Stimulated activated CD4-positive, alpha-beta T cell treated with anti-CD3 and anti-CD28 coated beads, Interleukin-4, amount 100 ng/mL, for 24 hours (primary cell): ENCODE measurements around the gene TRIM5.
A peak's percentile ranks its signal among the peaks of the same experiment; 100 is the strongest.
"Not testable (repeated sequence)": the region's sequence is repeated elsewhere in the genome, so short reads cannot be mapped to it uniquely, and the experiment has no call there.

Experiments
- DNase-seq: peaks from one replicate; pipeline ENCODE4 v3.0.0-alpha.2; 2020

Gene TRIM5

DNA sequence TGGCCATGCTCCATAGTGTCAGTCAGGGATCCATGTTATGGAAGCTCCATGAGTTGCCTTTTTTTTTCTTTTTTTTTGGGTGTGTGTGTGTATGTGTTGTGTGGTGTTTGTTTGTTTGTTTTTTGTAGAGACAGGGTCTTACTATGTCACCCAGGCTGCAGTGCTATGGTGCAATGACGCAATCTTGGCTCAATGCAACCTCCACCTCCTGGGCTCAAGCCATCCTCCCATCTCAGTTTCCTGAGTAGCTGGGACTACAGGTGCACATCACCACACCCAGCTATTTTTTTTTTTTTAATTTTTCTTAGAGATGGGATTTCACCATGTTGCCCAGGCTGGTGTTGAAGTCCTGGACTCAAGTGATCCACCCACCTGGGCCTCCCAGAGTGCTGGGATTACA is 3.6 kb upstream of the TRIM5 start:
- DNase-seq, result no peak

DNA sequence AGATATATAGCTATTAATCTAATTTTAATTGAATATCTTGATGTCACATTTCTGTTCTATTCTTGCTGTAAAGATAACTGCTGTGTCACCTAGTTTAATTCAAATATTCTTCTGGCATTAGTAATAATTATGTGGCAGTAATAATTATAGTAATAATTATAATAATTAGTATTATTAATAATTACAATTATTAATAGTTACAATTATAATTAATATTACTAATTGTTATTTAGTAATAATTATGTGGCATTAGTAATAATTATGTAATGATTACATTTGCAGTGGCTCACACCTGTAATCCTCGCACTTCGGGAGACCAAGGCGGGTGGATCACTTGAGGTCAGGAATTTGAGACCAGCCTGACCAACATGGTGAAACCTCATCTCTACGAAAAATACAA is 1.6 kb upstream of the TRIM5 start:
- DNase-seq, result no peak

DNA sequence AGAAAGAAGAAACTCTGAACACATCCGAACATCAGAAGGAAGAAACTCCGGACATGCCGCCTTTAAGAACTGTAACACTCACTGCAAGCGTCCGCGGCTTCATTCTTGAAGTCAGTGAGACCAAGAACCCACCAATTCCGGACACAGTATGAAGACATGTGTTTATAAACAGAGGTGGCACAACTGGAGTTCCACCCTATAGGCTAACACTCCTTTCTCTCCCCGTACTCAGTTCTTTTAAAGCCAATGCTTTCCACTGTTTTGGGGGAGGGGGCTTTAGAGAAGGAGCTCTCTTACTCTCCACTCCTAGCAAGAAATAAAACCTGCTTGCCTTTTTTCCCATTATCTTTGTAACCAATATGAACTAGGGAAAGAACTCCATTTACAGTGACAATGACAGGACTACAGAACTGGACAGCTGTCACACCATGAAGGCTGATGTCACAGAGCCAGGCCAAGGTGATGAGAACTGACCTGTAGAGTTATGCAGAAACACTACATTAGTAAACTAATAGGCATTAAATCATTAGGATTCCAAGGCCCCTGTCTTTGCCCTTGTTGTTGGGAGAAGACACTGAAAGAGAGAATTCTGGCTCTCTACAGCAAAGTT is 733 bp downstream of the TRIM5 start:
- no peak for DNase-seq

DNA sequence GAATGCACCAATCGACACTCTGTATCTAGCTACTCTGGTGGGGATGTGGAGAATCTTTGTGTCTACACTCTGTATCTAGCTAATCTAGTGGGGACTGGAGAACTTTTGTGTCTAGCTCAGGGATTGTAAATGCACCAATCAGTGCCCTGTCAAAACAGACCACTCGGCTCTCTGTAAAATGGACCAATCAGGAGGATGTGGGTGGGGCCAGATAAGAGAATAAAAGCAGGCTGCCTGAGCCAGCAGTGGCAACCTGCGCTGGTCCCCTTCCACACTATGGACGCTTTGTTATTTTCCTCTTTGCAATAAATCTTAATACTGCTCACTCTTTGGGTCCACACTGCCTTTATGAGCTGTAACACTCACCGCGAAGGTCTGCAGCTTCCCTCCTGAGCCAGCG is 1.3 kb downstream of the TRIM5 start:
- DNase-seq, result peak; percentile 41

DNA sequence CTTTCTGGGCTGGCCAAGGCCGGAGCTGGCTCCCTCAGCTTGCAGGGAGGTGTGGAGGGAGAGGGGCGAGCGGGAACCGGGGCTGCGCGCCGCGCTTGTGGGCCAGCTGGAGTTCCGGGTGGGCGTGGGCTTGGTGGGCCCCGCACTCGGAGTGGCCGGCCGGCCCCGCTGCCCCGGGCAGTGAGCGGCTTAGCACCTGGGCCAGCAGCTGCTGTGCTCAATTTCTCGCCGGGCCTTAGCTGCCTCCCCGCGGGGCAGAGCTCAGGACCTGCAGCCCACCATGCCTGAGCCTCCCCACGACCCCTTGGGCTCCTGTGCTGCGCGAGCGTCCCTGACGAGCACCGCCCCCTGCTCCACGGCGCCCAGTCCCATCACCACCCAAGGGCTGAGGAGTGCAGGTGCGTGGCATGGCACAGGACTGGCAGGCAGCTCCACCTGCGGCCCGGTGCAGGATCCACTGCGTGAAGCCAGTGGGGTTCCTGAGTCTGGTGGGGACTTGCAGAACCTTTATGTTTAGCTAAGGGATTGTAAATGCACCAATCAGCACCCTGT is 1.9 kb downstream of the TRIM5 start:
- not testable (repeated sequence) for DNase-seq

DNA sequence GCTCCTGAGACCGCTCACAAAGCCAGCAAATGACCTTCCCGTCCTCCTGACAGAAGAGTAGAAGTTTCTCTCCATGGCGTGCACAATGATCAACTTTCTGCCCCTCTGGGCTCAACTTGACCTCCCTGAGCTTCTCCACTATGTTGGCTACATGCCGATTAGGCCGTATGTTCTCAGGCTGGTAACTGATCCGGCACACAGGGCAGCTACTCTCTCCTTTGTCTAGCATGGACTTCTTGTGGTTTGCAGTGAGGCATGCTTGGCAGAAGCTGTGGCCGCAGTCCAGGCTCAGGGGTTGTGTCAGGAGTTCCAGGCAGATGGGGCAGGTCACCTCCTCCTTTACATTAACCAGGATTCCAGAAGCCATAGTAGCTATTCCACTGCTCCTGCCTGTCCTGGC is 5.1 kb downstream of the TRIM5 start:
- DNase-seq, result no peak

DNA sequence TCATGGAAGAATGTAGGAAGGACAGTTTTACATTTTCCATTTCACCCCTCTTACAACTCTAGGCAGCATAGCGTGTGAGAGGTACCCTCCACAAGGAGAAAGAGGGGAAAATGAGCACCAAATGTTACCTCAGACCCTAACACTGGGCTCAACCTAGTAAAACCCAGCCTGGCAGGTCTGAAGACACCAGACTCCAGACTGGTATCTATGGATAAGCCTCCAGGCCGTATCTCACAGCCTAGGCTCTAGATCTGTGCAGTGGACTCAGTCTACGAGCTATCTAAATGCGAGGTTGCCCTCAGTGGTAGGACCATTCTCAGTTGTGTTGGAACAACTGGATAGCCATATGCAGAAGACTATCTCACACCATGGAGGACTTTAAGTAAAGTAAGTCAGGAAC is 10.5 kb downstream of the TRIM5 start:
- no peak for DNase-seq

DNA sequence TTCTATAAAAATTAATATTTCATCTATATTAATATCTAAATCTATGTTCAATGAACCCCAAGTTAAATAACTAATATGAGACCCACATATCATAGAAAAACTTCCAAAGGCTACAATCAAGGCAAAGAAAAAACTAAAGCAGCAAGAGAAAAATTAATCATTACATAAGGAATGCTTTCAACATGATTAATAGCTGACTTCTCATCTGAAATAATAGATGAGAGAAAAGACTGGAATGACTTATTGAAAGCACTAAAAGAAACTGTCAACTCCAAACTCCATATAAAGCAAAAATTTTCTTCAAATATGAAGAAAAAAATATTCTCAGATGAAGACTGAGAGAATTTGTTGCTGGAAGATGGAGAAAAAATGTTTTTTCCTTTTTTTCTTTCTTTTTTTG is 13.0 kb downstream of the TRIM5 start:
- DNase-seq, result no peak

DNA sequence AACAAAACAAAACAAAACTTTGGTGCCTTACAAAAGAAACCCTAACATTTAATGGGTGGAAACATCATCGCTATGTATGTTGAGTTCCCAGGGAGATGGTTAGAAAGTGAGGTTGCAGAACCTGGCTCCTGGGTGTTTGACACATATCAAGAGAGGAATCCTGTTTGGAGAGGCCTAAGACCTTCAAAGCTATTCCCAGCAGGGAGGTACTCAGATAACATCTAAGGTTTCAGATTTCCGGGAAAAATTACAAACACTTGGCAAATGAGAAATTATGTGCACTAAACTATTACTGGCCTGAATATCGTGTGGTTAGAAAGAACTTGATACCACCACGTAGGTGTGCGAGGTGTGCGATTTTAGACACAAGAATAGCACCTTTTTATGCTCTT is 18.5 kb downstream of the TRIM5 start:
- DNase-seq, result no peak

DNA sequence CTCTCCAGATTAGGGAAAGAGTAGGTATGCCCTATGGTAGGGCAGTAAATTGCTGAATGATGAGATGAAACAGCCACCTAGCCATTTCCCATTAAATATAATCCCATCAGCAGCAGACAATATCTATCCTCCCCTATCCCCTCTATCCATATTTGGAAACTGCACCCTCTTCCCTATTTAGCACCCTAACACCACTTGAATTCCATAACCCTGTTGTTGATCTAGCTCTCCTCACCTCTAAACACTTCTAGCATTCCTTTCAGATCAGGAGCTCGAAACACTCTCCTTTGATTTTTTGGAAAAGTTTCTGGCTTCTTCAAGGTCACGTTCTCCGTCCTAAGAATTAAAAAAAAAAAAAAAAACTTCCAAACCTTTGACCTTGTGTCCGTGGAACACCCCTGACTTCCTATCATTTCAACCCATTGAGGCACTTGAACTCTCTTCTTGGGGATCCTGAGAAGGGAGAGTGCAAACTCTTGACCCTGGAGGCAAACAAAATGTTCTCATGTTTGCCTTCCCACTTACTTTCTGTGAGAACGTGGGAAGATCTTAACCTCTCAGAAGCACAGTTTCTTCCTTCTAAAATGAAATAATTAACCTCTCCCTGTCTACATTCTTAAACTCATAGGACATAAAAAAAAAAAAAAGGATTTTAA is 19.0 kb downstream of the TRIM5 start:
- DNase-seq, result no peak

DNA sequence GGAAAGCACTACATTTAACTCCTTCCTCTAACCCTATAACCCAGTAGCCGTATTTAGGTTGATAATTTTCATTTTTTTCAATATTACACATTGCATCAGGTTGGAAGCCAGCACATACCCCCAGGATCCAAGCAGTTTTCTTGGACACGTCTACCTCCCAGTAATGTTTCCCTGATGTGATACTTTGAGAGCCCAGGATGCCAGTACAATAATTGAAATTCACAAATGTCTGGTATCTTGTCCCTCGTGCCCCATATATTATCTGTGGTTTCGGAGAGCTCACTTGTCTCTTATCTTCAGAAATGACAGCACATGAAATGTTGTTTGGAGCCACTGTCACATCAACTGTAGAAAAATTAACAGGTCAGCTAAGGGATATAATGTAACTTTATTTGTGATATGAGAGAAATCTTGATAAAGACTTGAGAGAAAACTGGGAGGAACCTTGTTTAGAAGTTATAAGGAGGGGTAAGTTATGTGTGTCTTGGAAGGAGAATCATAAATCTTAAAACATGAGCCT is 19.8 kb downstream of the TRIM5 start:
- no peak for DNase-seq

DNA sequence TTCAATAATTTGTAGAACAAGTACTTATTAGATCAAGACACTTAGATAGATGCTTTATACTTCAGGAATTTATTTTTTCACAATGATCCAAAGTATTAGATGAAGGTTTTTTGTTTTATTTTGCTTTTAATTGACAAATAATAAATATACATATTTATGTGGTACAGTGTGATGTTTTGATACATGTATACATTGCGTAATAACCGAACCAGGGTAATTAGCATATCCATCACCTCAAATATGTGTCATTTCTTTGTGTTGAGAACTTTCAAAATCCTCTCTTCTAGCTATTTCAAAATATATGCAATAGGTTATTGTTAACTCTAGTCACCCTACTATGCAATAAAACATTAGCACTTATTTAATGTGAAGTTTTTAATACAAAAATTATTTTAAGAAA is 21.4 kb downstream of the TRIM5 start:
- DNase-seq, result no peak

DNA sequence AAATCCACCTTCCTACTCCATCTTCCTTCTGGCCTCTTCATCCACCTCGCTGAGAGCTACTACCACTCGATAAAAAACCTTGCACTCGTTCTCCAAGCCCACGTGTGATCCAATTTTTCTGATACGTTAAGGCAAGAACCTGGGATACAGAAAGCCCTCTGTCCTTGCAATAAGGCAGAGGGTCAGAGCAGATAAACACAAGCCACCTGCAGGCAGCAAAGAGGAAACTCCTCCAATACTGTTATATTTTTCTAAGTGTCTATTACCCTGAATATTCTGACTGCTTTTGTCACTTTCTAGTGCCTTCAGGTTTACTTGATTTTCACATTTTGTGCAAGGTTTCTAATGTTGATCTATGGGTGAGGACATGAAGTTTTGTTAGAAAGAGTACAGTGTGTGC is 26.6 kb downstream of the TRIM5 start:
- DNase-seq, result no peak

DNA sequence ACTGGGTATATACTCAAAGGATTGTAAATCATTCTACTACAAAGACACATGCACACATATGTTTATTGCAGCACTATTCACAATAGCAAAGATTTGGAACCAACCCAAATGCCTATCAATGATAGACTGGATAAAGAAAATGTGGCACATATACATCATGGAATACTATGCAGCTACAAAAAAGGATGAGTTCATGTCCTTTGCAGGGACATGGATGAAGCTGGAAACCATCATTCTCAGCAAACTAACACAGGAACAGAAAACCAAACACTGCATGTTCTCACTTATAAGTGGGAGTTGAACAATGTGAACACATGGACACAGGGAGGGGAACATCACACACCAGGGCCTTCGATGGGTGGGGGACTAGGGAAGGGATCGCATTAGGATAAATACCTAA is 27.9 kb downstream of the TRIM5 start:
- not testable (repeated sequence) for DNase-seq

DNA sequence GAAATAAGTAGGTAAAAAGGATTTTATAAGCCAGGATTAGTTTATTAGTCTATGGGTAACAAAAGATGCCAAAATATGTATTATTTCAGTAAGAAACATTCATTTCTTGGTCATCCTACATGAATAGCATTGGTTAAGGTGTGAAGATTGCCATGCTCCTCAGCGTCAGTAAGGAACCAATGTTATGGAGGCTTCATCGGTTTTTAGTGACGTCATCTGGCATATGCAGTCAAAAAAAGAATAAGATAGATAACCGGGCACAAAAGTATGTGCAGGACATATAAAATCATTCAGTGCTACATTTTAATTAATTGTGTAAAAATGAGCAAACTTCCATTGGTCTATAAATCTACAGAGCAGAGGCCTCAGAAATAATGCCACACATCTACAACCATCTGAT is 29.4 kb downstream of the TRIM5 start:
- no peak for DNase-seq

DNA sequence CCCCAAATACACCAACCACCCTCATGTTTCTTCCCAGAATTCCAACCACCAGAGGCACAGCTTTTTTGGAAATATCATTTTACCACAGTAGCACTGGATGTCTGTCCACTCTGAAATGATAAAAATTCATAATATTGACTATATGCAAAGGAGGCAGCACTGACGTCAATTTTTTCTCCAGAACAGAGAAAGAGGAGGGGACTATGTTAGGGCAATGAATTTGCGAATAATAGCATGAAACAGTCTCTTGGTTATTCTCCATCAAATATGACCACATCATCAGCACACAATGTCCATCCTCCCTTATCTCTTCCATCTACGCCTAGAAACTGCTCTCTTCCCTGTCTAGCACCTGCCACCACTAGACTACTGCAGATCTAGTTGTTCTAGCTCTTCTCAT is 38.7 kb downstream of the TRIM5 start:
- DNase-seq, result no peak

DNA sequence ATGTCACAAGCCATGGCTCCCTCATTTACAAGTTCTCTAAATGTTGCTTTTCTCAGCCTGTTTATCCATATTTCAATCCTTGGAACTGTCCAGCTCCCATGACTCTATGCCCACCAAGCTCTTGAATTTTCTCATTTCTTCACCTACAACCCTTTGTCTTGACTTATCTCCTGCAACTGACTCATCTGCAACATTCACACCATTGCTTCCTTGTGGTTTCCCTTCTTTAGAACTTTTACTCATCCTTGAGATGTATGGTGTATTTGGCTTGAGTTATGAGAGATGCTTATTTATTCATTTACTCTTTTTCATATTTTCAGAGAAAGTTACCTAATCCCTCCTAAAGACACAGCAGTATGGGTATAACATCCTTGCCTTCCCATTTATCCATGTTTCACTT is 41.3 kb downstream of the TRIM5 start:
- DNase-seq, result no peak

DNA sequence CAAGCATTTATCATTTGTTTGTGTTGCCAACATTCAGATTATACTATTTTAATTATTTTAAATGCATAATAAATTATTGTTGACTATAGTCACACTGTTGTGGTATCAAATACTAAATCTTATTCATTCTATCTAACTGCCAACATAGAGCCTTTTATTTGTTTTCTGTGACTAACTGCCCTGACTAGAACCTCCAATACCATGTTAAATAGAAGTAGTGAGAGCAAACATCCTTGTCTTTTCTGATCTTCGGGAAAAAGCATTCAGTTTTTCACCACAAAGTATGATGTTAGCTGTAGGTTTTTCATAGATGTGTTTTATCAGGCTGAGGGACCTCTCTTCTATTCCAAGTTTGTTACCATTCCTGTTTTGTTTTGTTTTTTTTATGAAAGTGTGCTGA is 44.9 kb downstream of the TRIM5 start:
- DNase-seq, result no peak

DNA sequence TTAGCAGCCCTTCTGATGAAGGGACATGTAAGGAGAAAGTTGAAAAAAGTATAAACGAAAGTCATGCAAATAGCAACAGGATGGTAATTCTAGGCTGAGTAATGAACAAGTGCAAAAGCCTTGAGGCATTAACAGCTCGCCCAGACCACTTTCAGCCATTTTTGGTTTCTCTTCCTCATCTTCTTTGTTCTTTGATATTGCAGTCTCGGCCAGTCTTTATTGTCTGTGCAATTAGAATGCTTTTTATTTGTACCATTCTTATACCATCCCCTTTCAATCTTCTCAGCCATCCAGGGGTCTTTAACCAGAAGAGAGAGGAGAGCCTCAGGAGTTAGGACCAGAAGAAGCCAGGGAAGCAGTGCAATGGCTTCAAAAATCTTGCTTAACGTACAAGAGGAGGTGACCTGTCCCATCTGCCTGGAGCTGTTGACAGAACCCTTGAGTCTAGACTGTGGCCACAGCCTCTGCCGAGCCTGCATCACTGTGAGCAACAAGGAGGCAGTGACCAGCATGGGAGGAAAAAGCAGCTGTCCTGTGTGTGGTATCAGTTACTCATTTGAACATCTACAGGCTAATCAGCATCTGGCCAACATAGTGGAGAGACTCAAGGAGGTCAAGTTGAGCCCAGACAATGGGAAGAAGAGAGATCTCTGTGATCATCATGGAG is 52.8 kb downstream of the TRIM5 start:
- no peak for DNase-seq

DNA sequence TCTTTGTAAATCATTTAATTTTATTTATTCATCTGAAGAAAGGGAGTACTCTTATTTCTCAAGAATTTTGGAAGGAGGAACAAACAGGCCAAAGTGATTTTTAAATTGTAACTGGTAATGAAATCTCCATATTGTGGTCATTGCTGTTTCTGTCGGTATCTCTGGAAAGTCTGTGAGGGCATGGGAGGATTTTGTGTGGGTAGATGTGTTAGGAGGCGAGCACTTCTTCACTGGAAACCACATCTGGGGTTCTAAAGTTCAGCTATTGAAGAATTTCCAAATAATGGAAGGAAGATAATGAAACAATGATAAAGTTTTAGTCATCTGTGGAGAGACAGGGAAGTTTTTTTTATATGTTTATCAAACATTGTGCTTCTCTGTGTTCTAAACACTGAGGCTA is 53.5 kb downstream of the TRIM5 start:
- no peak for DNase-seq

DNA sequence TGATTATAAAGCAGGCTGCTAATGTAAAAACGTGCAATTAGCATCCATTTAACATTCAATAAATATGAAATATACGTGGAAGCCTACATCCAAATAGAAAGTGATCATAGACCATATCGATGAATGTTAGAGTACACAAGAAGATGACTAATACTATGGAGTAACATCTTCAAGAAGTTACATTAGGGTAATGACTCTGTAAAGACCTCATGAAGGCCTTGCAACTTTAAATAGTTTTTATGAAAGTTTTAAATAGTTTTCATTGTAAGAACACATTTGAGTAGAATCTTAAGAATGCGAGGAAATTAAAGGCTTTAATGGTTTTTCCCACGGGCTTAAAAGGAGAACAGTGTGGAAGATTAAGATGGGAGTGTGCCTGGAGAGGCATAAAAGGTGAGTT is 58.7 kb downstream of the TRIM5 start:
- no peak for DNase-seq

DNA sequence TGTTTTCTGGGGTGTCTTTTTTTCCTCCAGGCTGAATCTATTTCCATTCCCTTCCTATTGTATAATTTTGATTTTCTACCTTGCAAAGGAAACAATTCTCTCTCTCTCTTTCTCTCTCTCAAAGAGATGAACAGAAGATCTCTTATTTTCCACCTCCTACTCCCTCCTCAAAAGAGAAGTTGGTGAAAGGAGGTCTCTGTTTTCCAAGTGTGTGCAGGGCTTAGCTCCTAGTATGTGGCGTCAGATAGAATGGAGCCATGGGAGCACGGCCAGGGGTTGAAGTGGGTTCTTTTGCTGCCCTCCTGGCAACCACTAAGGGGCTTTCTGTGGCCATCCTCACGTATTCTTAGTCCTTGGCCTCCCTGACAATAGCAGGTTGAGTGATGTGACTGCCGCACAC is 59.6 kb downstream of the TRIM5 start:
- DNase-seq, result no peak

DNA sequence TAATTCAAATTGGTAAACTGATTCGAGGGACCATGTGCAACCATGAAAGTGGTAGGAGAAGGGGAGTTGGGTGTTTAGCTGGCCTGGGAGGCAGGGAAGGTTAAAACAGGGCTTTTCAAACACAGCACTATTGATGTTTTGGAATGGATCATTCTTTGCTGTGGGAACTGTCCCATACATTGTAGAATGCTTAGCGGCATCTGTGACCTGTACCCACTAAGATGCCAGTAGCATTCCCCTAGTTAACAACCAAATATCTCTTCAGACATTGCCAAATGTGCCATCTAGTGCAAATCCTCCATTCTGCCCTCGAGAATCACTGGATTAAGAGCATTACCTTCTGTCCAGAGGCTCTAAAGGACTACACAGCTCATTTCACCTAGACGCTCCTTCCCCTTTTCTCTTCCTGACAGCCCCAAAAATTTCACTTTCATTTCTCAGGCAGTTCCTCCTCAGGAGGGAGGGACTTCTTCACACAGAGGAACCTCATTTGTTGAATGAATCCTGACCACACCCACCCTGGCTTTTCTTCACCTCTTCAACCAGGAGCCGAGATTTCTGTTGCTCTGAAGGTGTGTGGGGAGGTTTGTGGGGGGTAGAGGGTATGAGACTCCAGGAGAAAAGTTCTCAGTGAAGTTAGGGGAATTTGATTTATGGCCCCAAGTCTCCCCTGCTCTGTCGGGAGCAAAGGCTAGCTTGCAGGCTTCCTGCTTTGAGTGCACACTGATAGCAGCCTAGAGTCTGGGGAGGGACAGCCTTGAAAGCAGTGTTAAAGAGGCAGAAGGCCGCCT is 60.2 kb downstream of the TRIM5 start, which contains the start of gene TRIM34:
Gene TRIM34, plus strand, starts transcription at position 513 of the 791 bp plus-strand sequence. CDS start 7,331 bp downstream, outside the sequence.
- DNase-seq, result peak; percentile 65
